SIG-M5 treated with dmso at 0.1 percent for 504 hours (cell line): ENCODE measurements around the gene SAFB.
"Not testable (repeated sequence)": the region's sequence is repeated elsewhere in the genome, so short reads cannot be mapped to it uniquely, and the experiment has no call there.

Experiments
- DNase-seq: peaks from one replicate; lab custom pipeline; 2025; ENCODE audit not compliant: unreplicated experiment; lab: John Stamatoyannopoulos, UW

The SAFB gene

DNA sequence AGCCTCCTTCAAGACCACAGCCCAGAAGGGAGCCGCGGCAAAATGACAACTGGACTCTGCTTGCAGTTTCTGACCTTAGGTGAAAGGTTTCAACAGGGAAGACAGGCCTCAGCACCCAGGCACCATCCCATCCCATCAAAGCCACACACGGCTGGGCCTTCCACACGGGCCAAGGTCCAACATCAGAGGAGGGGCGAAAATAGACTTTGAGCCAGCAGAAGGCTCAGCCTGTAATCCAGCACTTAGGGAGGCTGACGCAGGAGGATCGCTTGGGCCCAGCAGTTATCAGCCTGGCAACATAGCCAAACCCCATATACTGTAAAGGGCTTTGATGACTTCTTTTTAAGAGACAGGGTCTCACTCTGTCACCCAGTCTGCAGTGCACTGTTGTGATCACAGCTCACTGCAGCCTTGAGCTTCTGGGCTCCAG, 28.3 kb upstream of the SAFB start:
- no peak for DNase-seq

DNA sequence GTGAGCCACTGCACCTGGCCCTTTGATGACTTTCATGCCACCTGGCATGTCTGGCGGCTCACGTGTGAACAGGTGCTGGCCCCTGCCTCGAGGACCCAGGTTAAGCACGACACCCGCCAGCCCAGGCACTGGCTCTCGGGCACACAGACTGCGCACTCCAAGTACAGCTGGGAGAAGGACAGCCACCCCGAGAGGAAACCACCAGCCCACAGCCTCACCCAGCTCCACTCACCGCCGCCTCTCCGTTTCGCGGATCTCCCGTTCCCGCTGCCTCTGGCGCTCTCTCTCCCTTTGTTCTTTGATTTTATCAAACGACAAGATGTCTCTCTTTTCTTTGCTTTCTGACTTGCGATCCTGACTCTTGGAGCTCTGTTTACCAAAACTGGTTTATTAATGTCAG, 27.8 kb upstream of the SAFB start:
- no peak for DNase-seq

DNA sequence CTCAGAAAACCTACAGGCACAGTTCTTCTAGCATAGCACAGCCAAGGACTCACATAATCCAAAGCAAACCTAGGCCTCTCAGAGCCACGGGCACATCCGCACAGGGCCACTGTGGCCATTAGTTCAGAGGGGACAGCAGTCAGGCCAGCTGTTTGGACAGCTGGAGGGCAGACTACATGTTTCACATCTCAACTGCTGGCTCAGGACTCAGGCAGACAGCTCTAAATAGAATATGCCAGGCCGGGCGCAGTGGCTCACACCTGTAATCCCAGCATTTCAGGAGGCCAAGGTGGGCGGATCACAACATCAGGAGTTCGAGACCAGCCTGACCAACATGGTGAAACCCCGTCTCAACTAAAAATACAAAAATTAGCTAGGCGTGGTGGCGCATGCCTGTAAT, 27.1 kb upstream of the SAFB start:
- DNase-seq = no peak

DNA sequence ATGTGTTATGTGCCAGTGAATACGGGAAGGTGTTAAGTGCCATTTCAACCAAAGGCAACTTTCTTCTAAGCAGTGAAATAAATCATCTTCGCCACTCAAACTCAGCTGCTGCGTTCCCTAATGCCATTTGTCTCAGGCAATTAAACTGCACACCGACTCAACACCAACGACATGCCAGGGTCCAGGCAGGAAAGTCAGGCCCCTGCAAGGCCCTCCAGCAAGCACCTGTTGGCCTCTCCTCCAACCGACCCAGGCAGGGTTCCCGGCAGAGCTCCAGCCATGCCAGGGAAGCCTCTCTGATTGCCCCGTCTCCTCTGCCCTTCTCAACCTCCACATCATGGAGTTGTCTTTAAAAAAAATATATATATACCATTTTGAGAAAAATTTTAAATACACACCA, 22.1 kb upstream of the SAFB start:
- no peak for DNase-seq

DNA sequence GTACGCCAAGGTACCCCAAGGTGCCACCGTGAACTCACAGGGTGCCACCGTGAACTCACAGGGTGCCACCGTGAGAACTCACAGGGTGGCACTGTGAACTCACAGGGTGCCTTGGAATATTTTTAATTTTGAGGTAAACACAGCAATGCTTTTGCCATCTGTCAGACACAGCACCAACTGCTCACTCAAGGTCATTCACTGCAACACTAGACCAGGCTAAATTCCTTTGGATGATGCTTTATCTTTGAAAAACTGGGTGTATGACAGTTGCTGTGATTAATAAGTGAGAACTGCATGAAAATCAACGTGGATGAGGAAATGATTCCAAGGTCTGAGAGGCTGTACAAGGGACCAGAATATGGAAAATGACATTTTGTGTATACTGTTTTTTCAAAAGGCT, 19.3 kb upstream of the SAFB start:
- no peak for DNase-seq

DNA sequence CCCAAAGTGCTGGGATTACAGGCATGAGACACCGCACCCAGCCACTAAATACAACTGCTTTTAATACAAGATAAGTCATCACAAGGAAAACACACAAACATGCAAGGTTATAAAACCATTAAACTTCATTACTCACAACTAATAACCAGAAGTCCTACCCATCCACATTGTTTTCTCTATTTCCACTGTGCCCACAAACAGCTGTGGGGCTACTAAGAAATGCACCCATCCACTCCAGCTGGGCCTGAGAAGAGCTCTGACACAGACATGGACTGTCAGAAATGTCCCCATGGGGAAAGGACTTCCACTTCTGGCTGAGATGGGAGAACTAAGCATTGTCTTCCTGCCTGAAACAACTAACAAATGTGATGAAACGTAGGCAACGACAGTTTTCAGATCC, 17.5 kb upstream of the SAFB start:
- no peak for DNase-seq

DNA sequence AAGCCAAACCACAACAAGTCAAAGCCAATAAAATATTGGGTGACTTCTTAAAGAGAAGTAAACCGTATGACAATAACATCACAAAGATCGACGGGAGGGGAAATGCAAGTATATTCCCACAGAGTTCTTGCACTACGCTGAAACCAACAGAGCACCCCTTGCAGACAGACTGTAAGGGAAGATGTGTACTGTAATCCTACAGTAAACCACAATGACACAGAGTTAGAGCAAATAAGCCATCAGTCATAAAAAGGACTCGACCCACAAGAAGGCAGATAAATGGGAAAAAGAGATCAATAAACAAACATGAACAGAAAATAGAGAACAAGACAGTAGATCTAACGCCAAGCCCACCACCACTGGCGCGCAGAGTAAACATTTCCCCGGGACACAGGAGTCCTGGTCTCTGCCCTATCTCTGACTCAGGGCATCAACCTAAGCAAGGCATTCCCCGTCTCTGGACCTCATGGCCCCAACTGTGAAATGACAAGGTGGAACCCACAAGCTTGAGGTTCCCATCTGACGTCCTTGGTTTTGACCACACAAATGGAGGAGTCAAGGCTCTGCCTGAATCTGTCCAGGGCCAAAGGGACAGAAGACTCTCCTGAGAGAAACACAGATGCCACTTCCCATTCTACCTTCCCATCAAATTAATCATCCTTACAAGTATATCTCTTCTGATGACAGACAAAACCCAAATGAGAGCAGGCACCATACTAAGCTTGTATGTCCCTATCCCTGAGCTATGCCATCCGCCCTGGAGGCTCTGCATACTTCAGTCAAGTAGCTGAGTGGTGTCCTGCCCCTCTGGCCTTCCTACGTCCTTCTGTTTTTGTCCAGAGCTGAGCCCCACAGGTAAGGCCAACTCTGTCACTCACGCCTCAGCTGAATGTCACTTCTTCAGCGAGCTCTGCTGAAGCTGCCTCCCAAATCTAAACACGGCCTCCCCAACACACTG, 15.3 kb upstream of the SAFB start:
- no peak for DNase-seq

DNA sequence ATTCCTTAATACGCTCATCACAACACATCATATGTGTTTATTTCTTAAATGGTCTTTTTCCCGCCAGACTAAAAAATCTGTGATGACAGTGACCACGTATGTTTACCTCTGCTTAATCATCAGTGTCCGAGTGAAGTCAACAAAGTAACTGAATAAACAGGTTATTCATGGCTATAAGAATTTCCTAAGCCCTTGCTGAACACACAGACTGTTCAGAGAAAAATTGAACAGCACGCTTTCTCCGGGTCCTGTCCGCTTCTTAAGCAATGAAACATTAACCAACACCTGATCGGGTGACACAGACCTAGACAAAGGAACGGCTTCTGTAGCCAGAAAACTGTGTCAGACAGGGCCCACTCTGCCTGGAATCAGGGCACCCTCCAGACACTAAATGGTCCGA, 14.6 kb upstream of the SAFB start:
- DNase-seq = no peak

DNA sequence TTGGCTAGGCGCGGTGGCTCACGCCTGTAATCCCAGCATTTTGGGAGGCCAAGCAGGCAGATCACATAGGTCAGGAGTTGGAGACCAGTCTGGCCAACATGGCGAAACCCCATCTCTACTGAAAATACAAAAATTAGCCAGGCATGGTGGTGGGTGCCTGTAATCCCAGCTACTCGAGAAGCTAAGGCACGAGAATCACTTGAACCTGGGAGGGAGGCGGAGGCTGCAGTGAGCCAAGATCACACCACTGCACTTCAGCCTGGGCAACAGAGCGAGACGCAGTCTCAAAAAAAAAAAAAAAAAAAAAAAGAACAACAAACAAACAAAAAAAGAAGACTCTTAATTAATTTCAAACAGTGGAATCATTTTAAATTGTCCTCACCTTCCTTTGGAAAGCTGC, 14.1 kb upstream of the SAFB start:
- not testable (repeated sequence) for DNase-seq

DNA sequence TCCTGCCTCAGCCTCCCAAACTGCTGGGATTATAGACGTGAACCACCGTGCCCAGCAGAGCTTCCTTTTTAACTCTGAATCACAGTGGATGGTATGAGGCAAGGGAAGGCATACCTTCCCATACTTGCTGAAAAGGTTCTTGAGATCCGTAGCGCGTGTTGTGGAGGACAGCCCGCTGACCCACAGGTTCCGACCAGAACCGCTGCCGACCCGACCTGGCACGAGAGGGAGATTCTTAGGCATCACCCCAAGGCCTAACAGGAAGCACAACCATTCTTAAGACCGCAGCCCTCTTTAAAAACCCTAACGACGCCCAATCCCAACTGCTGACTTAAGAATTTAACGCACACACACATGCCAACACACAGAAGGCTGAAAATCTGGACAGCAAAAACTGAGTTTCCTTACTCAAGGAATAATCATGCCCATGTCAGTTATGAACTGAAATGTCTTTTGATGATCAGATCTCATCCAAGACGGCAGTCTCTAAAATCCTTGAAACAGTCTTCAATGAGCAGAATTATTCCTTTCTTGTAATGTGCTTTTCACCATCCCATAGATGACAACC, 12.9 kb upstream of the SAFB start:
- no peak for DNase-seq

DNA sequence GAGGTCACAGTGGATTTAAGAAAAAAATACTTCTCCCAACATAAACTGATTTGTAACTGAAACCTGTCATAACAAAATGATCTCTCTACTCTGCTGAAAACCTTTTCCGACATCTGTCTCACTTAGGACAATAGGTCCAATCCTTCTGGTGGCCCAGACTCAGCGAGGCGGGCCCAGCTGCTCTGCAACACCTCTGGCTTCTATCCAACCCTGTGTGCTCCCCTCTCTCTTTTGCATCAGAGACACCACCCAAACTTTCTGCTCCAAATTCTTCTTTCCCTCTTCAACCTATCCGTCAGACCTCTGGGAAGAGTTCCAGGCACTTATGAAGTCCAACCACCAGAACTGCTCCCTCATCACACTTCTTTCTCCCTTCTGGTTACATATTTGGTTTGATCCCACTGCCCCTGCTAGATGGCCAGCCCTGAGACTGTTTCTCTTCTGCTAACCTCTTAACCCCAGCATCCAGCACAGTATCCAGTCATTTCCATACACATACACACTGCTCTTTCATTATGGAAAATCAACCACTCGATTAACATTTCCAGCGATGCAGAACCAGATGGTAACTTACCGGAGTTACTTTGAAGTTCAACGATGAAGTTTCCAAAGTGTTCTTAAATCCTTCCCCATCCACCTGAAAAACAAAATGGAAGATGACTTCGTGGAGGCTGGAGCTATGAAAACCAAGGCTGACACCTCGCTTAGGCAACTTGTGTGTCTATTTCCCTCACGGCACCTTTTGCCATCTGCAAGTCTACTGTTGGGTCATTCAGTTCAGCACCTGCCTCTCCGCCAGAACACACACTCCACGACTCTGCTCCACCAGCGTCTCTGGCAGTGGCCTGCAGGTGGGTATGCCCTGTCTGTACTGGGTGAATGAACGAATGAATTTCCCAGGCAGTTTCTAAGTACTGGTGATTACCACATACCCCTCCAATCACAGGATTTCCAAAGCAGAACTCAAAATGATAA, 9.7 kb upstream of the SAFB start:
- DNase-seq = no peak

DNA sequence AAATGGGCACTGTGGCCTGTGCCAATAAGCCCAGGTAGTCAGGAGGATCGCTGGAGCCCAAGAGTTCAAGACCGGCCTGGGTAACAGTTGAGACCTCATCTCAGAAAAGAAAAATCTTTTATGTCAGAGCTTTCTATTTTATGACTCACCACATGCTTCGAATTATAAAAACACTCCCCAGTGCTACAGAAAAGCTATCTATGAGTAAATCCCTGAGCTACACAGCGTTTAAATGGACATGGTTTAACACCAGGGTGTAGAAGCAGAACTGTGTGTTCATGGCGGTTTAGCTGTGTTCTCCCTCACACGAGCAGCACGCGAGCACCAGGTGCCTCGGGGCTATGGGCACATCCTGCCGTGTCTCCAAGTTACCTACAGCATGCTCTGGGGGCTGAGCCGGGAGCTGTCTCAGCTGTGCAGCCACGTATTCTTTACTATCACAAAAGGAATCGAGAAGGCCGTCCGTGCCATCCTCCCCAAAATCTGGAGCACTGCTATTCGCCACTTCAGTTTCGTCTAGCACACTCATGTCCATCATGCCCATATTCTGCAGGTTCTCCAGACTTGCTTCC, 7.0 kb upstream of the SAFB start:
- DNase-seq = no peak

DNA sequence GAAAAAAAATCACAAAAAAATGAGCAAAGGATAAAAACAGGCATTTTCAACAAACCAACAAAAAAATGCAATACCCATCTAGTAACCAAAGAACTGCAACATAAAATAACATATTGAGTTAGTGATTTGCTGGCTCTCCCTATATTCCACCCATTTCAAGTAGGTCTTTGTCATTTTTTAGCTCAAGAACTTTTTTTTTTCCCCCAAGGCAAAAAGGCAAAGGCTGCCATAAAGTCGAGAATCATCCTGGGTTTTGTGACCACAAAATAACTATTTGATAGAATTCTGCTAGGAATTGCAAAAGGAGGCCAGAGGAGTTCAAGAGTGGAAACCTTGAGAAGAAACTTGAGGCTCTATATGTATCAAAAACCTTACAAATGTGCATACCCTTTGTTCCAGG, 5.8 kb upstream of the SAFB start:
- DNase-seq = no peak

DNA sequence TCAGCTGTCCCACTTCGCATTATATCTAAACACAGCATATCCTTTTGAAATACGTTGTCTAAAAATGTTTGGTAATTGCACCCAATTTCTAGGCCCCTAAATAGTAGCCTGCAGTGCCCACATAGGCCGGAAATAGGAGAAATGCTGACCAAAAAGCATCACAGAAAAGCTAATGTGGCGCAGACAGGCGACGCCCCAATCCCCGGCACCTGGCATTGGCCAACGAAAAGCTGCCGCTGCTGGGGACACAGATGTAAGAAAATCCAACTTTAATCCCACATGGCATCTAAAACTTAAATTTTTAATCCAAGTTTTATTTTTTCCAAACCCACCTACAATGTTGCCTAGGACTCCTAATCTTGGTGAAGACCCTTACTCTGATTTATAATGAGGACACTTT, 4.3 kb upstream of the SAFB start:
- DNase-seq = no peak

DNA sequence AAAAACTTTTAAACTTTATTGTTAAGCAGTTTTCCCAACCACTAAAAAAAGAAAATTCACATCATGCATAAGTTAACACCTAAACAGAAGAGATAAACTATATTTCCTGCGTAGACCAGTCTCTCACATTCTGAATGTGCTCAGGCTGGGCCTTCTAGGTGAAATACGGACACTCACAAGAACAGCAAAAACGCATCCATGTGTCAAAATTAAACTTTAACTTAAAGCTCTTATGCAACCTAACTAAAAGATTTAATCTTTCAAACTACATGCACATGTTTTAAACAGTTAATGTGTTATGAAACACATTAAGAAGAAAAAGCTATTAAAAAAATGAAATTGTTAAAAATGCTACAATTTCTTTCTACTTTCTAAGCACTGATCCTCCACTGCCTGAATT, 2.9 kb upstream of the SAFB start:
- DNase-seq = no peak

DNA sequence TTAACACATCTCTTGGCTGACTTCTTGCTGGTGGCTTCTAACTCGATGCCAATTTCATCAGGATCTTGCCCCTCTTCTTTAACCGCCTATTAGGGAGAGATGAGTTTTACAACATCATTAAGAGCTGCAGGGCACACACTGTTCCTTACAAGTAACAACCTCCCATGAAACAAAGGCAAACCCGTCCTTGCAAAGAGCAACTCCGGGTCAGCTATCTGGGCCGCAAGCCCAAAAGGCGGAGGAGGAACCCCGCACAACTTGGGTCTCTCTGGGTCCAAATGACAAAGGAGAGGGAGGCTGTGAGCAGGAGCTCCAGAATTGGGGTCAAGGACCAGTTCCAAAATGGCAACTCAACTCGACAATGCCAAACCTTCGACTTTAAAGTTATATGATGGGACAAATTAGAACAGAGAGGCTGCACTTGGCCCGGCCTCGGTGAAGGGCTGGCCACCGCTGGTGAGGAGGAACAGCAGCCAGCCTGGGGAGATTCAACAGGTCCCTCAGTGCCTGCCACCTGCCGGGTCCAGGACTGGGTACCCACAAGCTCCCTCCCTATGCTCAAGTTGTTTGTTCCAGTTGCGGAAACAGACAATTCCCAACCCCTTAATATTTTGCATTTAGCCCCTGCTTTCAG, 1.5 kb upstream of the SAFB start:
- no peak for DNase-seq

DNA sequence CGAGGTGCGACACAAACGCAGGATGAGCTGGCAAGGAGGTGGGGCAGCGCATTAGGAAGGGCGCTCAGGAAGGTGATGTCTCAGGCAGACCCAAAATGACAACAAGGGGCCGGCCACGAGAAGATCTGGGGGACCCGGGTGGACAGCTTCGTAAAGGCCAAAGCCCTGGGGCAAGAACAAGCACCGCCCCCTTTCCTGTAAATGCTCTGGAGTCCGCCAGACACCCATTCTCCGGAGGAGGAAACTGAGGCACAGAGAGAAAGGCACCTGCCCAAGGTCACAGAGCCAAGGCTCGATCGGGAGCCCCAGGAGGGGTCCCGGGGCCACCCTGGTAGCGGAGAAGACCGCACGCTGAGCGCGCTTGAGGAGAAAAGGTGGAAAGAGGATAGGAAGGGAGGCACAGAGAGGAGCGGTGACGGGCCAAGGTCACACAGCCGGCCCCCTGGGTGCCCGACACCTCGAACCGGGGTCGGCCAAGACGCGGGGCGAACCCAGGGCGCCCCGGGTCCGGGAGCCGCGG, 878 bp upstream of the SAFB start:
- DNase-seq = no peak

DNA sequence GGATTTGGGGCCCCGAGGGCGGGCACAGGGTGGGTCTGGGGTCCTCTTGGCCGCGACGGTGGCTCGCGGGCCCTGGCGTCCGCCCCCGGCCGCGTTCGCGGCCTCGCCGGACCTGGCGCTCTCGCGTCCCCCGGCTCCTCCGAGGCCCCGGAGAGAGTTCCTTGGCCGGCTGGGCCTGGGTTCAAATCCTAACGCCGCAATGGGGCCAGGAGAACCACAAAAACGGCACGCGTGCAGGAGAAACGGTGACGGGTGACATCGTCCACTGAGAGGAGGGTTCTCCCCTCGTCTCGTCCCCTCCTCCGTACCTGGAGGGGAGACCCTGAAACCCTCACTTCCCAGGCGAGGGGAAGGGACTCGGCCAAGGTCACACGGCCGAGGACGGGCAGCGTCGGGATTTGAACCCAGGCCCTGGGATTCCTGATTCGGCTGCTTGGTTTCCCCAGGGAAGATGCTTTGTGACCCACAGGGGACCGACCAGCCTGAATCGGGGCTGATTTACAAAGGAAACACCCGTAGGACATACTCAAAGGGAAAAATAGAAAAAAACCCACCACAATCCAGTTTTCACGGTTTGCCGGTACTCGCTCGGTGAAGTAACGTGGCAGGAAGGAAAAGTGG, 624 bp downstream of the SAFB start:
- no peak for DNase-seq

DNA sequence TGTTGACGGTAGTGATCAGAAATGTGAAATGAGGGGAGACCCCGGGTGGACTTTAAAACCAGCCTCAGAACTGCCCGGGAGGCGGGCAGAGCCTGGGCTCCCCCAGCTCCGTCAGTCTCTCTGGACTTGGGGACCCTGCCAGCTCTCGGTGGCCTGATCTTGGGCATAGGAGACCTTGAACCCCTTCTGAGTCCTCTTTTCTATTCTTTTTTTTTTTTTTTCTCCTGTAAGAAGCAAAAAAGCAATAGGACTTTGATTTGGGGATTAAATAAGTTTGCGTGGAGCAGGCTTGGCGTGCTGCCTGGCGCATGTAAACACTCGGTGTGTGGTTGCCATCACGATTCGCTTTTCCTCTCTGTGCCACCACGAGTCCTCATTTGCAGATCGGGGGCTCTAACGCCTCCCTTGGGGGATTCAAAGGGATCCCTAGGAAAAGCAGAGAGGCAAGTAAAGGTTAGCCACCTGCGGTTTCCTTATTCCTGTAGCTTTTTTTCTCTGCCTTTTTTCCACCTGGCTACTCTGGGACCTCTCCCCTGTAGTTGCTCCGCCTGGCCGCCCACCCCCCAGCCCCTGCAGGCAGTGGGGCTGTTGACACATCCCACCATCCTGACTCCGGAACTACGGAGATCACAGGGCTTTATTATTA, 1.3 kb downstream of the SAFB start:
- no peak for DNase-seq
